Lung (tissue), 4 donors: ENCODE results near the gene ESPNL. TPM values are rescaled to one million over a fixed set of nuclear protein-coding genes. Genes with fewer than 3 reads are reported as not detected.

Experiments
- polyA plus RNA-seq, 2 donors: library from polyadenylated mRNA; stranded (reverse); fragments of 200-250 nt; gene quantifications; one replicate each; pipeline ENCODE4 v1.2.1, GENCODE V29; 2013
- total RNA-seq, 2 donors: library from RNA; depleted of rRNA in 1 of 2; stranded (reverse); fragments of >200 nt in 1 of 2; gene quantifications; one replicate each; pipeline ENCODE4 v1.2.1, GENCODE V29; 2014 to 2021
- donor health status: Bipolar disorder and iron deficiency.
- donor health status: healthy.
- donor health status: DM: yes; HTN: yes; CAD: no.

ESPNL gene
- total and polyA plus RNA-seq, 4 donors = 0.07 to 3.0 (median 1.2) TPM

Other genes with a start within 250 kb of the ESPNL start
- gene RAMP1, start 240.7 kb upstream of the ESPNL start, total RNA-seq = 10 to 100 TPM; 10.5 to 26.1 TPM
- gene RAMP1, start 240.7 kb upstream of the ESPNL start, polyA plus RNA-seq = 10 to 100 TPM; 11.0 to 14.3 TPM
- gene UBE2F, start 133.3 kb upstream of the ESPNL start, total RNA-seq = 10 to 100 TPM; 30.3 to 44.8 TPM
- gene UBE2F, start 133.3 kb upstream of the ESPNL start, polyA plus RNA-seq = 10 to 100 TPM; 48.8 to 63.3 TPM
- gene SCLY, start 39.3 kb upstream of the ESPNL start, total RNA-seq = 10 to 100 TPM; 12.8 to 16.1 TPM
- gene SCLY, start 39.3 kb upstream of the ESPNL start, polyA plus RNA-seq = 10 to 100 TPM in 1 of 2 donors, 1 to 10 TPM in 1; 7.8 to 11.3 TPM
- 1 to 10 TPM in 1 of 2 donors, under 1 TPM in 1; 0.57 to 2.1 TPM for gene KLHL30, start 38.3 kb downstream of the ESPNL start, total RNA-seq
- gene KLHL30, start 38.3 kb downstream of the ESPNL start, polyA plus RNA-seq = under 1 TPM; 0.18 to 0.21 TPM
- under 1 TPM; 0.52 to 0.54 TPM for gene ERFE, start 58.6 kb downstream of the ESPNL start, total RNA-seq
- under 1 TPM in 1 of 2 donors, not detected in 1; 0.54 TPM for gene ERFE, start 58.6 kb downstream of the ESPNL start, polyA plus RNA-seq
- 10 to 100 TPM; 38.0 to 46.3 TPM for gene ILKAP, start 103.4 kb downstream of the ESPNL start, total RNA-seq
- 10 to 100 TPM; 35.0 to 52.0 TPM for gene ILKAP, start 103.4 kb downstream of the ESPNL start, polyA plus RNA-seq
- 10 to 100 TPM in 1 of 2 donors, 1 to 10 TPM in 1; 4.4 to 12.5 TPM for gene HES6, start 139.7 kb downstream of the ESPNL start, total RNA-seq
- gene HES6, start 139.7 kb downstream of the ESPNL start, polyA plus RNA-seq = 10 to 100 TPM in 1 of 2 donors, 1 to 10 TPM in 1; 9.8 to 11.6 TPM
- 10 to 100 TPM; 15.0 to 27.1 TPM for gene PER2, start 188.3 kb downstream of the ESPNL start, total RNA-seq
- gene PER2, start 188.3 kb downstream of the ESPNL start, polyA plus RNA-seq = 1 to 10 TPM; 4.1 to 6.0 TPM
- 10 to 100 TPM; 19.5 to 41.0 TPM for gene TRAF3IP1, start 220.2 kb downstream of the ESPNL start, total RNA-seq
- gene TRAF3IP1, start 220.2 kb downstream of the ESPNL start, polyA plus RNA-seq = 10 to 100 TPM in 1 of 2 donors, 1 to 10 TPM in 1; 8.9 to 10.0 TPM